Endothelial cell of hepatic sinusoid (primary cell): ENCODE data around the gene GALNT12.

Experiments used
- in situ Hi-C: cut with HindIII; loops from 2 replicates; pipeline ENCODE4 v1.10.0; 2017; ENCODE audit warnings: low sequenced_read_pairs

GALNT12 gene

DNA sequence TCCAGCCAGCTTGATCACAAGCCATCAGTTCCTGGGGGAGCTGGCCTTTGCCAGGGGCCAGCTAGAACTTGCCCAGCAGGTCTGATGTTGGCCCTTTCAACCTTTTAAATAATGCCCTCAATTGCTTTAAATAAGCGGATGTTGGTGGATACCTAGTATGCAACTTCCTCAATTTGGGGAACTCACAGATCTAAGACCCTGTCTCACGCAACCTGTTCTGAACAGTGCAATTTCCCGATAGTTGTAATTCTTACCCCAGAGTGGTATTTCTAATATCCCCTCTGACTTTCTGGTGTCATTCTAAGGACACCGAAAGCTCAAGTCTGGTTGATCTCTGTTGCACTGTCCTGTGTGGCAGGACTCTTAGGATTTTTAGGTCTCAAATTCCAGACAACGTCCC lies 23.1 kb downstream of the GALNT12 start:
- in situ Hi-C loops: no loop called here

DNA sequence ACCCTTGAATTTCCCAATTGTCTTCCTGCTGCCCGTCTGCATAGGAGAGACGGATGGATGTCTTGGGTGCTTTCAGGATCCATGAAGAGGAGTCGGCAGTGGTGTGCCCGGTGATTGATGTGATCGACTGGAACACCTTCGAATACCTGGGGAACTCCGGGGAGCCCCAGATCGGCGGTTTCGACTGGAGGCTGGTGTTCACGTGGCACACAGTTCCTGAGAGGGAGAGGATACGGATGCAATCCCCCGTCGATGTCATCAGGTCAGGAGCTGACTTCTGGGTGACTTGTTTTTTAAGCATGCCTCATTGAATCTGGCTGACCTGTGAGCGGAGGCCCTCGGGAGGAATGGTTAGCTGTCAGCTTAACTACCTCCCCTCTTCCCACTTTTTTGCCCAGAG lies 24.2 kb downstream of the GALNT12 start:
- in situ Hi-C loops: no loop called here

DNA sequence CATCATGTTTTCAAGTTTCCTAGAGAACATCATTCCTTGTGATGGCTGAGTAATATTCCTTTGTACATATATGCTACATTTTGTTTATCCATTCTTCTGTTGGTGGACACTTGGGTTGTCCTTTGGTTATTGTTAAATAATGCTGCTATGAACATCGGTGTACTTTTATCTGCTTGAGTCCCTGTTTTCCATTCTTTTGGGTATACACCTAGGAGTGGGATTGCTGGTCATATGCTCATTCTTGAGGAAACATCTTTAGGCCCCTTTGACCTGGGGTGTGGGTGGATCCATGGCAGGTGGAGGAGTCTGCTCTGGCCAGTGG lies 25.3 kb downstream of the GALNT12 start:
- in situ Hi-C loops: no loop called here

DNA sequence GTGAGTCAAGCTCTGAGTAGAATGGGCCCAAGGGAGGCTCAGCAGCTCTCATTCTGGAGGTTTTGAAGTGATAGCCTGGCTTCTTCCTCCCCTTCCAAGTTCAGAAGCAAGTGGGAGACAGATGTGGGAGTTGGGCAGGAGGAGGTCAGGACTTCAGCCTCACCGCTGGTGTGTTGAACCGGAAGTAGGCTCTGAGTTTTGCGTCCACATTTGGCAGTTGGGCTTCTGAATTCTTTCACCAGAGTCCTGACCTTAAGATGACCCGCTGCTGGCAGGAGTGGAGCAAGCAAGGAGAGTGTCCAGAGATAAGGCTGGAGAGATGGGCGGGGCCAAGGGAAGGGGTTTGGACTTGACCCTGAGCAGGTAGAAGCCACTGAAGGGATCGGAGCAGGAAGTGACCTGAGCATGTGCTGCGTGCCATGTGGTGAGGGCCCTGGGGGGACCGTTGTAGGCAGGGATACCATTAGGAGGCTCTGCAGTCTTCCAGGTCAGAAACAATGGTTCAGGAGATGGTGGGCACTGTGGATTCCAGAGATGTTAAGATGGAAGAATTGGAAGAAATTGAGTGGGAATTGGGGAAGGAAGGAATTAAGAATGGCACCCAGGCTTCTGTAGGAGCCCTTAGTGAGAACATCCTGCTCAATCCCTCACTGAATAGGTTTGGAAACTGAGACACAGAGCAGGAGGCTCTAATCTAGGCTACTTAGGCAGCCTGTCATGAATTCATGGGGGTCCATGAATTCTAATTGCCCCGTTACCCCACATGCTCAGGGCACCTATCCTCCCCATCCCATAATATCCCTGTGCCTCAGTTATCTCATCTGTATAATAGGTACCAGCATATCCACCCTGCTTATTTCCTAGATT lies 25.9 kb downstream of the GALNT12 start:
- in situ Hi-C loops: no loop called here

DNA sequence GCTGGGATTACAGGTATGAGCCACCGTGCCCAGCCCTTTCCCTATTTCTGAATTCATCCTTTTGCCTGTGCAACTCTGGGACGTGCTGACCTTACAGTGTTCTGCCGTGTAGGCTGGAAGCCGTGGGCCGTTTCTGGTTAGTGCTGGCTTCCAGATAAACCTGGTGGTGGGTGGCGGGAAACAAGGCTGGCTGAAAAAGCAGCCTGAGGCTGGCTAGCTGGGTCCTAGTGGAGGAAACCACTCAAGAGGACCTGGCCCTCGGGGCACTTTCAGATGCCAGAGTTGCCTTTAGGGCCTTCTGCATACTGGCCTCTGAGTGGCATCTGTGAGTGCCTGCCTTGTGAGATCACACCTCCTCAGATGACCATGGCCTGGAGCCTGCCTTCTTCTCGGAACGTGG lies 26.9 kb downstream of the GALNT12 start:
- in situ Hi-C loops: no loop called here

DNA sequence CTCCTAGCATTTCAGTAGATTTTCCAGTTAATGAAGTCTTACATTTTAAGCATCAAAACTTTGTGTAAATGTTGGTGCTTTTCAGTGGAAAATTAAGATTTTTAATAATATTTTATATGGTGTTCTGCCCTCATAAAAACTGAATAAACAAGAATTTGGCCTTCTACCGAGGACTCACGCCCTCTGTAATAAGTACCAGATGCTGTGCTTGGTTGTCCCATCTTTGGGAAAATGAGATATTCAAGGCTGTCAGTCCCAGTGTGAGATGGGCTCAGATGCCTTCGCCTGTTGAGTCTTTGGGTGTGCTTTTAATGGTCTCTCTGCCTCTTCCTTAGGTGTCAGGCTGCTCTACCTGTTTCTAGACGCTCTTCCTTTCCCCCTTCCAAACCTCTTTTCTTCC lies 28.7 kb downstream of the GALNT12 start:
- in situ Hi-C loops: no loop called here

DNA sequence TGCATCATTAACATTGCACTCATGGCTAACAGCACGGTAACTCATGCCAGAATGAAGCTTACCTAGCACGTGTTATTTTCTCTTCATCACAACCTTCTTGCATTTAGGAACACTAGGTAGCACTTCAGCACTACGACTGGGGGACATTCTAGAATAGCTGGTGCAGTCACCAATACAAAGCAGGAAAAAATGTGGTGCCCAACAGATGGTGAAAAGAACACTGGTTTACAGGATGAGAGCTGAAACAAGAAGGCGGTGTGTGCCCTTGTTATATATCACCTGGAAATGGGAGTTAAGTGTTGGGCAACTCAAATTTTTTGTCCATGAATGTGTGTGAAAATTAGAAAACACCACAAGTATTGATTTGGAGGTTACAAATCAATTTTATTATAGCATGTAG lies 30.0 kb downstream of the GALNT12 start:
- in situ Hi-C loops: no loop called here

DNA sequence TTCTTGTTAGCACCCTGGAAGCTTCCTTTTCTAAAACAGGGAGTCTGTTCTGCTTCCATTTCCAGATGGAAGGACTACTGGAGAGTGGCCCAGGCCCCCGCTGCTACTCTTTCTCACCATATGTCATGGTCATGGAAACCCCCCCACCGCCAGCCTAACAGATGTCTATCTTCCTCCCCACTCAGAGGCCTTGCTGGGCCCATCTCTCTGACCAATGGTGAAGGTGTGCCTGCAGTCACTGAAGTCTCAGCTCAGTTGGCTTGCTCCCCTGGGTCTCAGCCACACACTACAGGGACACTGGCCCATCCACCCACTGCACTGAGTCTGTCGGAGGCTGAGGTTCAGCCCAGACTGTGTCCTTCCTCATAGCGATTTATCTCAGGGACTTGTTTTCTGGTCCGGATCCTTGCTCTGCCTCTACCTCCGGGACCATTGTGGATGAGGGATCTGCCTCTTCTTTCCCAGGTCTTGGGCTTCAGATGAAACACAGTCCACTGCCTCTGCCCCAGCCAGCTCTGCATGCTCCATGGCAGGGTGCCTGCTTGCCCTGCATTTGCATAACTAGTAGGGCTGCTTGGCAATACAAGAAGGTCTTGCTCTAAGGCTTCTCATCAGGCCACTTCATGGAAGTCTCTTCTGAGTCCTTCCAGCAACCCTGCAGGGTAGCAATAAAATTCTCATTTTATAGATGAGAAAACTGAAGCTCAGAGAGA lies 30.8 kb downstream of the GALNT12 start:
- in situ Hi-C loops: no loop called here

DNA sequence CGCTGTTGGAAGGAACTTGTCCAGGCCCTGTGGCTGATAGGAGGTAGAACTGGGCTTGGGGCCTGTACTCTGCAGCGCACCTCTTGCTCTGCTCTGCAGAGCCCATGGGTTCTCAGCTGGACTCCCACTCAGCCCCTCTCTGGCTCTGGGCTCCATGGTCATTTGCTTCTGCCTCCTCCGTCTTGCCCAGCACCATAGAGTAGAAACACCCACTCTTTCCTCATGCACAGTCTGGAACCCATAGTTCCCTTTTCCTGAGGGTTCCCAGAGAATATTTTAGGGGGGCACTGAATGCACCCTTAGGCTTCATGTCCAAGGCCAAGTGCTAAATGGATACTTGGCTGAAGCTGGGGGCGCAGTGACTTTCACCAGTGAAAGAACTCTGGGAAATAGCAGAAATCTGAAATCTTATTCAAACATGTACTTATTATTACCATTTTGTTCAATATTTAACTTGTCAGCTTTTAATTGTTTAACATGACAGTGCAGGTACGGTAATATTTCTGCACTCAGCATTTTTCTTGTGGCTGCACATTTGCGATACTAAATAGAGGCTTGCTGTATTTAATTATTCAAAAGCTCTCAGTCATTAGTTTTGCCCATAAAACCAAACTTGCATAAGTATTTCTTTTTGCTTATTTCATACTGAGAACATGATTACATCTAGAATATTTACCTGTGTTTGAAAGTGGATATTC lies 31.5 kb downstream of the GALNT12 start:
- in situ Hi-C loops: no loop called here

DNA sequence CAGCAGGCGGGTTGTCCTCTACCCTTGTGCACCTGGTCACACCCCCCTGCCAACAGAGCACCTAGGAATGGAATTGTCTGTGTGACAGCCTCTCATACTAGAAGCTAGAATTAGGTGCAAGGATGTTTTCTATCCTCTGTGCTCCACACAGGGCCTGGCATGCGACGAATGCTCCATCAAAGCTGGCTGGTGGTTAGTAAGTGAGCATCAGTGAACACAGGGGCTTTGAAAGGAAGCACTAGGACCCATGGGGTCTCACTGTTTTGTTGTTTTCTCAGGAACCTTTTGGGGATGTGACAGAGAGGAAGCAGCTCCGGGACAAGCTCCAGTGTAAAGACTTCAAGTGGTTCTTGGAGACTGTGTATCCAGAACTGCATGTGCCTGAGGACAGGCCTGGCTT lies 32.3 kb downstream of the GALNT12 start:
- in situ Hi-C loops: loop anchor here (10.0 kb wide), 2 partner anchors 155 to 315 kb away; no protein-coding TSS in a partner anchor

DNA sequence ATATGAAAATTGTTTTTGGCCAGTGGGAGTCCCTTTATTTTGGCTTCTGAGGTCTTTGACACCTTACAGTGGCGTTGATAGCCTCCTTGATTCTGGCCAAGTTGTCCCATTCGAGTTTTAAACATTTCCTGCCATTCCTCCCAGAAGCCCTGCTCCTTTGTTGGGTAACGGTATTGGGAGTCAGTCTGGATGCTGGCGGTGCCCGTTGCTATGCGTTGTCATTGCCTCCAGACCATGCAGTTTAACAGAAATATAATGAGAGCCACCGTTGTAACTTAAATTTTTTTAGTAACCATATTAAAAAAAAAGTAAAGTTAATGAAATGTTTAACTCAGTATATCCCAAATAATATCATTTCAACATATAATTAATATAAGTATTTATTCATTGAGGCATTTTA lies 35.0 kb downstream of the GALNT12 start:
- in situ Hi-C loops: loop anchor here (10.0 kb wide), 2 partner anchors 152 to 312 kb away; no protein-coding TSS in a partner anchor

DNA sequence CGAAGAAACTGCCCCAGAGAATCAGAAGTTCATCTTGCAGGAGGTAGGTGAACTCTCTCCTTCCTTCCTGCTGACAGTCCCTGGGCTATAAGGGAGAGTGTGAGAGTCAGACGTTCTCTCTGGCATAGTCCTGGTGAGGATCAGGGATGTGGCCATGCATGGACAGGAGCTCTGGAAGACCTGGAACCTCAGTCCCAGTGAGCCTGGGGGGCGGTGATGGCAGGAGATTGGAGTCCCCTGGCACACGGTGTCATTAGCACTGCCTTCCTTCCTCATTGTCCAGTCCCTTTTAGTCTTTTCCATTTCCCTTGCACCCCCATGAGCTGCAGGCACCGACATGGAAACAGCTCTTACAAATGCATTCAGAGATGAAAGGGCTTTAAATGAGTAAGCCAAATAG lies 38.6 kb downstream of the GALNT12 start:
- in situ Hi-C loops: loop anchor here (10.0 kb wide), 2 partner anchors 149 to 309 kb away; no protein-coding TSS in a partner anchor

DNA sequence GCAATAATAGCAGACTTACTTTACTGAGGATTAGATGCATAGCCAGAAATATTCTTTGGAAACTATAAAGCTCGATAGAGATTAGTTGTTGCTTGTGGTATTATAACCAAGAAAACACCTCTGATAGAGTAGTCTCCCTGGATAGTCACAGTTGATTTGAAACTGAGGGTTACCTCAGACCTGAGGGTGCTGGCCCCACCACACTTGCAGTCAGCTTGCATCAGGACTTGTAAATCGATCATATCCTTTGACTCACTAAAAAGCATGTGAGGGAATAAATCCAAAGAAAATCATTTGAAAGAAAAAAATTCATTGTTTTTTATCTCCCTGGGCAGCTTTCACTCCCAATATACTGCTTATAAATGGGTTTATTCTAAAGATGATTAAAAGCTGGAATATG lies 39.4 kb downstream of the GALNT12 start:
- in situ Hi-C loops: loop anchor here (10.0 kb wide), 2 partner anchors 148 to 308 kb away; no protein-coding TSS in a partner anchor

DNA sequence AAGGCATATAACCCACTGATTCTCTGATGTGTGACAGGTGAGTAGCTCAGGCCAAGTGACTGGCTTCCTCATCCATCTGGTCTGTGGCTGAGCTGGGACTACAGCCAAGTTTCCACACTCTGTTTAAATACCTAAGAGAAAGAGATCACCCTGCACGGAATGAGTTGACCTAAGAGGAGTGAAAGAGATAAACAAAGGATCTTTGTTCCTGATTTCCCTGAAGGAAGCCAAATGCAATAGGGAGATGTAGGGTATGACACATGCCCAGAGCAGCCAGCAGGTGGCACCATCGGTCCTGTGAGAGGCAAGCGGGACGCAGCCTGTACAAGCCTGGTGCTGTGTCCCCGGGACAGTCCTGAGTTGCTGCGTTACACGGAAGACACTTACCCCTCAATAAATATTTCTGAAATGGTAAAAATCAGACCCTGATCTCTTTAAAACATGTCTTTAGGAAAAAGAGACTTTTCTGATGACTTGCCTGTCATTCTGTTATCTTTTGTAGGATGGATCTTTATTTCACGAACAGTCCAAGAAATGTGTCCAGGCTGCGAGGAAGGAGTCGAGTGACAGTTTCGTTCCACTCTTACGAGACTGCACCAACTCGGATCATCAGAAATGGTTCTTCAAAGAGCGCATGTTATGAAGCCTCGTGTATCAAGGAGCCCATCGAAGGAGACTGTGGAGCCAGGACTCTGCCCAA lies 41.1 kb downstream of the GALNT12 start:
- in situ Hi-C loops: loop anchor here (10.0 kb wide), 2 partner anchors 146 to 306 kb away; no protein-coding TSS in a partner anchor

DNA sequence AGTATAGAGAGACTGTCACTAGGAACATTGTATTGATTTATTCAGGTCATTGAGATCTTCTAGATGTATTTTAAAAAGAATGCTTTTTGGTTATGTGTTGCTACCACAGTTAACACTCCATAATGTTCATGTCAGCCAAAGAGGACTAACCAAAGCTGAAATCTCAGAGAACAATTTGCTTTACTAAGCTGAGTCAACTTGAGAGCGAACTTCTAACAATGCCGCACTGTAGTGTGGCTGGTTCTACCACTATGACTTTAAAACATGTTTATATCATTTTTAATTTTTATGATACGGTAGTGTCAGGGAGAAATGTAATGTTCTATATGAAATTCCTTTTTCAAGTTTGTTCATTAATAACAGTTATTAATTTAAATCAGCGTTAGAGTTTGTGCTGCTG lies 42.1 kb downstream of the GALNT12 start:
- in situ Hi-C loops: loop anchor here (10.0 kb wide), 2 partner anchors 145 to 305 kb away; no protein-coding TSS in a partner anchor

DNA sequence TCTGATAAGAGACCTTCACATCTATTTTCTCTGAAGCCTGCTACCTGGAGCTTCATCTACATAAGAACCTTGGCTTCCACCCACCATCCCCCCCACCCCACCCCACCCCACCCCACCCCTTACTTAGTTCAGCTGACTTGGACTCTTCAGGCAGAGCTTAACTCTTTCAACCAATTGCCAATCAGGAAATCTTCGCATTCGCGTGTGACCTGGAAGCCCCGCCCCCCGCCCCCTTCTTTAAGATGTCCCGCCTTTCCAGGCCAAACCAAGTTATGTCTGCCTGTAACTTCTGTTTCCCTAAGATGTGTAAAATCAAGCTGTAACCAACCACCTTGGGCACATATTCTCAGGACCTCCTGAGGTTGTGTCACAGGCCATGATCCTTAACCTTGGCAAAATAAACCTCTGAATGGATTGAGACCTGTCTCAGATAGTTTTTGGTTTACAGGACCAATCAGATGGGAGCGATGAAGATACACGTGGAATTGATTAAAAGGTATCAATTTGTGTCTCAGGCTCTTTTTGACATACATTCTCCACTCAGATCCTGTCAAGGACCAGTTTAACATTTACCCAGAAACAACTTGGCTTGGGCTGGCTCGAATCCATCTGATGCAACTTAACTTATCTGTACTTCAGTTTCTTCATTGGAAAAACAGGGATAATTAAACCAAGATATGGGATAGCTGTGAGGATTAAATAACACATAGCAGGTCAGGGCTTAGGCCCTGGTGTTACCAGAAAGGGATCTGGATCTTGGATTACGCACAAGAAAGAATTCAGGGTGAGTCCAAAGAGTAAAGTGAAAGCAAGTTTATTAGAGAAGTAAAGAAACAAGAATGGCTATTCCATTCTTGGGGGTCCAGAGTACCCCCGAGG lies 43.6 kb downstream of the GALNT12 start:
- in situ Hi-C loops: no loop called here

DNA sequence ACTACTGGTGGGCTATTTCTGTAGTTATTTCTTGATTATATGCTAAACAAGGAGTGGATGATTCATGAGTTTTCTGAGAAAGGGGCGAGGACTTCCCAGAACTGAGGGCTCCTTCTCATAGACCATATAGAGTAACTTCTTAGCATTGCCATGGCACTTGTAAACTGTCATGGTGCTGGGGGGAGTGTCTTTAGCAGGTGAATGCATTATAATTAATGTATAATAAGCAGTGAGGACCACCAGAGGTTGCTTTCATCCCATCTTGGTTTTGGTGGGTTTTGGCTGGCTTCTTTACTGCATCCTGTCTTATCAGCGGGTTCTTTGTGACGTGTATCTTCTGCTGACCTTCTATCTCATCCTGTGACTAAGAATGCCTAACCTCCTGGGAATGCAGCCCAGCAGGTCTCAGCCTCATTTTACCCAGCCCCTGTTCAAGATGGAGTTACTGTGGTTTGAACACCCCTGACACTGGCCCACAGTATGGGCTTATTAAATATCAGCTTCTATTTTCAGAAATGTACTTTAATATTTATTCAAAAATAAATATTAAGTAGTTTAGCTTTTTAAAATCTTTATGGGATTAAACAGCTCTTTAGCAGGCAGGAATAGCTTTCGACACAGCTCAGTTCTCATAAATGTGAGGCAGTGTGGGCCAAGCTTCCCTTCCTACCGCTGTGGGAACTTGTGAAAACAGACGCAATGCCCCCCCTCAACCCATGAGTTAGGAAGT lies 44.4 kb downstream of the GALNT12 start:
- in situ Hi-C loops: no loop called here

DNA sequence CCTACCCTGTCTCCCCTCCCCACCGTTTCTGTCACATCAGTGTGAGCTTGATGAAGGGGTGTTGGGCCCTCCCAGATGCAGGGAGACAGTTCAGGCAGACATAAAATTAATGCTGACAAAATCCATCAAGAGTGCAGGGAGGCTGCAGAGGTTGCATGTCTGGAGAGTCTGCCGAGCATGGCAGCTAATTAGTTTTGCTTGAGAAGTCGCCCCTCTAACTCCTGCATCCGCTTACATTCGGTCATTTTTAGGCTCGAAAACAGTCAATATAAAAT lies 44.9 kb downstream of the GALNT12 start:
- in situ Hi-C loops: no loop called here

DNA sequence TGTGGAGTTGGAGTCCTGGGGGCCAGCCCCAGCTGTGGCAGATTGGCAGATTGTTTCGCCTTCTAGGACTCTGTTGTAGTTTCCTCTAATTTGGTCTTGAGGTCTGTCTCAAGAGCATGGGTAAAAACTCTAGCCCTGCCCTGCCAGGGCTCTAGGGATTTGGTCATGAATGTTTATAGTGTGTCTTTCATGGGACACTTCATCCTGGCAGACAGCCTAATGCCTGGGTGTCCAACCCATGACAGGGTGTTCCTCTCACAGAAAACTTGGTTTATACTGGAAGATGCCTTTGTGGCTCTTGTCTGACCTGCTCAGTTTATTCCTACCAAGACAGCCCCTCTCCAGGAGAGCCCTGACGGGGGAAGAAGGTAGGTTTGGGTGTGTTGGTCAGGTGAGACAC lies 45.5 kb downstream of the GALNT12 start:
- in situ Hi-C loops: no loop called here
